KMS-11 (cell line): ENCODE measurements around the gene STAM.

Source experiments
- H2AFZ ChIP-seq: fragments of 200-600 bp; sonication (generic); 2 replicates; pipeline ENCODE4 v1.6.1; 2016; ENCODE audit warnings: antibody characterized with exemption, mixed run types, low read depth
- H3K27ac ChIP-seq: fragments of 200-600 bp; sonication (generic); 2 replicates; pipeline ENCODE4 v1.6.1; 2016; ENCODE audit warnings: mild to moderate bottlenecking, mixed run types
- H3K27me3 ChIP-seq: fragments of 200-600 bp; sonication (generic); 2 replicates; pipeline ENCODE4 v1.6.1; 2017; ENCODE audit warnings: mild to moderate bottlenecking, low read depth, mixed run types, moderate library complexity; ENCODE audit not compliant: insufficient read depth
- H3K36me3 ChIP-seq: fragments of 200-600 bp; sonication (generic); 2 replicates; pipeline ENCODE4 v1.6.1; 2017; ENCODE audit warnings: mild to moderate bottlenecking, mixed run types; ENCODE audit not compliant: insufficient read depth
- H3K4me1 ChIP-seq: fragments of 200-600 bp; sonication (generic); 2 replicates; pipeline ENCODE4 v1.6.1; 2016; ENCODE audit warnings: mild to moderate bottlenecking, low read depth, mixed run types; ENCODE audit not compliant: poor library complexity, severe bottlenecking
- H3K4me2 ChIP-seq: fragments of 200-600 bp; sonication (generic); 2 replicates; pipeline ENCODE4 v1.7.0; 2016; ENCODE audit warnings: mild to moderate bottlenecking, mixed run types
- H3K4me3 ChIP-seq: fragments of 200-600 bp; sonication (generic); IDR thresholded peaks from 2 replicates; pipeline ENCODE4 v1.6.1; 2017; ENCODE audit warnings: low read depth, low read length, mixed read lengths; ENCODE audit not compliant: insufficient read depth
- H3K79me2 ChIP-seq: fragments of 200-600 bp; sonication (generic); 2 replicates; pipeline ENCODE4 v1.6.1; 2016; ENCODE audit warnings: low read depth, mixed run types; ENCODE audit not compliant: insufficient read depth
- H3K9ac ChIP-seq: fragments of 200-600 bp; sonication (generic); 2 replicates; pipeline ENCODE4 v1.6.1; 2016; ENCODE audit warnings: mild to moderate bottlenecking, mixed run types
- H4K20me1 ChIP-seq: fragments of 200-600 bp; sonication (generic); 2 replicates; pipeline ENCODE4 v1.6.1; 2016; ENCODE audit warnings: mild to moderate bottlenecking, mixed run types; ENCODE audit not compliant: insufficient read depth
- TF ChIP-seq, protein P1 (sequence below): fragments of 200-600 bp; sonication (generic); conservative IDR thresholded peaks from 2 replicates; pipeline ENCODE4 v1.6.1; 2017; ENCODE audit warnings: low read depth, mild to moderate bottlenecking, antibody characterized with exemption, low read length, moderate library complexity, mixed read lengths

The STAM gene

DNA sequence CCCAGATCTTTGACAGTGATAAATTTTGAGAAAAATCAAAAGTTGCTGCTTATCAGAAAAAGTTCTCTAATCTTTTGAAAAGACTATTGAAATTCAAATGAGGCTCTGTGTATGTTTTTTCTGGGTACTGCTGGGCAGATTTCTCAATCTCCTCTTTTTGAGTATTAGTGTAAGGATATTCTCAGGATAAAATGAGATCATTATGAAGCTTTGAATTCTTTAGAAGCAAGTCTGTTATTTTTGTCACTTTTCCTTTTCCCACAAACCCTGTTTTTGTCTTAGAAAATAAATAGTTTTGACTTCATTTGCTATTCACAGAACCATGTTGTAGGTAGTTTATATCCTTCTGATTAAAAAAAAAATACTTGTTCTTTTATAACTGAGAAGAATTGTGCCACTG, 7.9 kb downstream of the STAM start:
- Histone ChIP-seq H3K79me2 (peaks cover 92% of the 10 kb centered on the region), H3K4me1 (no peaks in the 10 kb centered on the region), H2AFZ (no peak overlapping the region), H3K27me3 (no peaks in the 10 kb centered on the region), H3K9ac (no peak overlapping the region), H3K4me3 (no peak overlapping the region), H4K20me1 (peaks cover 4% of the 10 kb centered on the region; the same call in 1 of the 2 replicates), H3K36me3 (no peaks in the 10 kb centered on the region), H3K27ac (no peak overlapping the region), H3K4me2 (no peak overlapping the region)
- TF ChIP-seq, protein P1, sequence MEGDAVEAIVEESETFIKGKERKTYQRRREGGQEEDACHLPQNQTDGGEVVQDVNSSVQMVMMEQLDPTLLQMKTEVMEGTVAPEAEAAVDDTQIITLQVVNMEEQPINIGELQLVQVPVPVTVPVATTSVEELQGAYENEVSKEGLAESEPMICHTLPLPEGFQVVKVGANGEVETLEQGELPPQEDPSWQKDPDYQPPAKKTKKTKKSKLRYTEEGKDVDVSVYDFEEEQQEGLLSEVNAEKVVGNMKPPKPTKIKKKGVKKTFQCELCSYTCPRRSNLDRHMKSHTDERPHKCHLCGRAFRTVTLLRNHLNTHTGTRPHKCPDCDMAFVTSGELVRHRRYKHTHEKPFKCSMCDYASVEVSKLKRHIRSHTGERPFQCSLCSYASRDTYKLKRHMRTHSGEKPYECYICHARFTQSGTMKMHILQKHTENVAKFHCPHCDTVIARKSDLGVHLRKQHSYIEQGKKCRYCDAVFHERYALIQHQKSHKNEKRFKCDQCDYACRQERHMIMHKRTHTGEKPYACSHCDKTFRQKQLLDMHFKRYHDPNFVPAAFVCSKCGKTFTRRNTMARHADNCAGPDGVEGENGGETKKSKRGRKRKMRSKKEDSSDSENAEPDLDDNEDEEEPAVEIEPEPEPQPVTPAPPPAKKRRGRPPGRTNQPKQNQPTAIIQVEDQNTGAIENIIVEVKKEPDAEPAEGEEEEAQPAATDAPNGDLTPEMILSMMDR, result no peak

DNA sequence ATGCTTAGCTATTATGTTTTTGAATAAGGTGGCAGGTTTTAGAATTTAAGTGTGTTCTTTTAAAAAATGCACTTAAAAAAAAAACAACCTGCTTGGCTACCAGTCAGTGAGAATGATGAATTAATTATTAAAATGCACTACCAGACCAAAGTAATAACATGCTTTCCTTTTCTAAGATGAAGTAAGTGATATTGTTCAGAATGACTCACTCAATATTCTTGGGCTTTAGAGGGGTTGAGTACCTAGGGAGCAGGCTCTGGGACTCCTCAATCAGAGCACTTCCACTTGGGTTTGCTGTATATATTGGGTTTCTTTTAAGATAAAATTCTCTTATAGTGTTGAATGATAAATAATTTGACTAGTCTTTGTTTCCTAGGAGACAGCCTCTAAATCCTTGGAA, 8.6 kb downstream of the STAM start:
- no peaks in the 10 kb centered on the region for H3K4me1 ChIP-seq

DNA sequence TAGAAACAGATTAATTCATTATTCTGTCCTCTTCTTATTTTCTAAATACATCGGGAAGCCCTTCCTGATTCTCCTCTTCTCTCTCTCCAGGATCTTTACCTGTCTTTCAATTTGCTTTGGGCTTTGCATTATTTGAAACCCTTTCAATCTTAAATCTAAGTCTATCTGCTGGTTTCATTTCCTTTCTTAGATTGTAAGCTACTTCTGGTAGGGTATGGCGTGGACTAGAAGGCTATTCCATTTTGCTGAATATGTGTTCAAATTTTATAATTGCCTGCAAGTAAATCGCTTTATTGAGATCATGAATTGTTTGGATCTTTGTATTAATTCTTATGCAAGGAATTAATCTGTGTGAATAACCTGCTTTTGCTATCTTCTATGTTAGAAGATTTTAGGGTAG, 11.1 kb downstream of the STAM start:
- H3K4me2 ChIP-seq, result no peak overlapping the region
- H3K4me1 ChIP-seq, result no peaks in the 10 kb centered on the region
- H3K27me3 ChIP-seq, result no peaks in the 10 kb centered on the region
- H3K9ac ChIP-seq, result no peak overlapping the region
- no peaks in the 10 kb centered on the region for H3K36me3 ChIP-seq
- no peak overlapping the region for H3K27ac ChIP-seq
- TF ChIP-seq, protein P1, result no peak
- no peak overlapping the region for H2AFZ ChIP-seq
- 0 out of 2 replicates have a peak, but pooled peaks cover 4% of the 10 kb centered on the region for H4K20me1 ChIP-seq
- H3K79me2 ChIP-seq, result peaks cover 94% of the 10 kb centered on the region
- H3K4me3 ChIP-seq, result no peak overlapping the region

More for the DNA sequence above, 8.6 kb downstream of the STAM start:
- Histone ChIP-seq H3K4me3 (no peak overlapping the region), H3K27me3 (no peaks in the 10 kb centered on the region), H3K27ac (no peak overlapping the region), H3K79me2 (peaks cover 92% of the 10 kb centered on the region), H3K4me2 (no peak overlapping the region), H3K36me3 (no peaks in the 10 kb centered on the region), H4K20me1 (peaks cover 4% of the 10 kb centered on the region; the same call in 1 of the 2 replicates), H3K9ac (no peak overlapping the region), H2AFZ (no peak overlapping the region)
- TF ChIP-seq, protein P1, result no peak

DNA sequence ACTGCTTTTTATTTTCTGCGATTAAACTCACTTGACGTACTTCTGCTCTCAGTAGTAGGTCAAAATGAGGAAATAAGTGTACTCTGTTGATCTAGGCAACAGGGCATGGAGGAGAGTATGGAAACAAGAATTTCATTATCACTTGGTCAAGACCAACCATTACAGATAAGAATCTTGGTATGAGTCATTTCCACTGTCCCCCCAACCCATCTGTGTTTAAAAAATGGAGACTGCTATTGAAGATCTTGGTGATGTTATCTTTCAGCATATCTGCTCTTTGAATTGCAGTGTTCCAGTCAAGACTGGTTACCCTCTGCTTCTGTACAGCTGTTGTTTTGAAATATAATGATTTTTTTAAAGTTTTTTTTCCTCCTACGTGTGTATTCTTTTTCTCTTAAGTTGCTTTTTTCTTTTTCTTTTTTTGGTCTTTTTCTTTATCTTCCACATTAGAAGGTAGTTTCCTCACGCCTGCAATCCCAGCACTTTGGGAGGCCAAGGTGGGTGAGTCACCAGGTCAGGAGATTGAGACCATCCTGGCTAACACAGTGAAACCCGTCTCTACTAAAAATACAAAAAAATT, 11.7 kb downstream of the STAM start:
- H3K4me3 ChIP-seq, result no peak overlapping the region
- H2AFZ ChIP-seq, result no peak overlapping the region
- no peaks in the 10 kb centered on the region for H3K4me1 ChIP-seq
- H3K36me3 ChIP-seq, result no peaks in the 10 kb centered on the region
- no peaks in the 10 kb centered on the region for H3K27me3 ChIP-seq
- TF ChIP-seq, protein P1, result no peak
- peaks cover 89% of the 10 kb centered on the region for H3K79me2 ChIP-seq
- no peak overlapping the region for H3K9ac ChIP-seq
- H3K4me2 ChIP-seq, result no peak overlapping the region
- H3K27ac ChIP-seq, result no peak overlapping the region
- H4K20me1 ChIP-seq, result 0 out of 2 replicates have a peak, but pooled peaks cover 4% of the 10 kb centered on the region
